Tracheal epithelial cell (primary cell): Measurements from ENCODE around the gene ADCY2. TPM values are rescaled to one million over a fixed set of nuclear protein-coding genes. Genes with fewer than 3 reads are reported as not detected.

Experiments used
- total RNA-seq: library from RNA; depleted of rRNA; stranded (reverse); fragments of >200 nt; gene quantifications from 2 replicates; pipeline ENCODE4 v1.2.1, GENCODE V29; 2014

The ADCY2 gene
- total RNA-seq, result under 0.01 and 1.1 TPM in 2 replicates

GRCh38 chr5:7395947-7396712 is at the start of gene ADCY2:
ADCY2 (plus strand) TSS chr5:7396138; CDS start chr5:7396297, 159 bp downstream.

DNA sequence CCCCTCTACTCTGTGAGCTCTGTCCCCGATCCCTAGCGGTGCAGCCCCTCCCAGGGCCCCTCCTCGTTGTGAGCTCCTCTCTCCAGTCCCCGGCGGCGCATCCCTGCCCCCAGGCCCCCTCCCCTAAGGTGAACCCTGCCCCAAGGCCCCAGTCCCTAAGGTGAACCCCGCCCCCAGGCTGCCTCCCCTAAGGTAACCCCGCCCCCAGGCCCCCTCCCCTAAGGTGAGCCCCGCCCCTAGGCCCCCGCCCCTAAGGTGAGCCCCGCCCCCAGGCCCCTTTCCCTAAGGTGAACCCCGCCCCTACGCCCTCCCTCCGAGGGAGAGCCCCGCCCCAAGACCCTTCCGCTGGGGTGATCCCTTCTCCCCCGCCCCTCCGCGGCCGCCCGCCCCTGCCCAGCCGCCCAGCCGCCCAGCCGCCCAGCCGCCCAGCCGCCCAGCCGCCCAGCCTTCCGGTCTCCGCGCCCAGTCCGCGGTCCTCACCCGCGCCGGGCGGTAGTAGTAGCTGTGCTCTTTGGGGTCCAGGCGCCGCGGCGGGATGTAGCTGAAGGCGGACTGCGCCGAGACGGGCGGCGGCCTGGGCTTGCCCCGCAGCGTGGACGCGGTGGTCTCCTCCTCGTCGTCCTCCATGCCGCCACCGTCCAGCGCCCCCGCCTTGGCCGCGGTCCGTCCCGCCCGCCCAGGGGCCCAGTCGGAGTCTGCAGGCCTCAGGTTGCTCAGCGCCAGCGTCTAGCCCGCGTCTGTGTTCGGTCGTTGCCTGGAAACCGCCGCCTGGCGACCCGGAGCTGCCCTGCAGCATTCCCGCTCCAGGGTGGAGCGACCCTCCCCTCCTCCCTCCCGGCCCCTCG is 454.7 kb downstream of the ADCY2 start, which contains the start of gene CFAP90:
TSS of gene CFAP90 (minus strand) at position 739 of the 845 bp plus-strand sequence. CDS start at position 627, 112 bp downstream.

DNA sequence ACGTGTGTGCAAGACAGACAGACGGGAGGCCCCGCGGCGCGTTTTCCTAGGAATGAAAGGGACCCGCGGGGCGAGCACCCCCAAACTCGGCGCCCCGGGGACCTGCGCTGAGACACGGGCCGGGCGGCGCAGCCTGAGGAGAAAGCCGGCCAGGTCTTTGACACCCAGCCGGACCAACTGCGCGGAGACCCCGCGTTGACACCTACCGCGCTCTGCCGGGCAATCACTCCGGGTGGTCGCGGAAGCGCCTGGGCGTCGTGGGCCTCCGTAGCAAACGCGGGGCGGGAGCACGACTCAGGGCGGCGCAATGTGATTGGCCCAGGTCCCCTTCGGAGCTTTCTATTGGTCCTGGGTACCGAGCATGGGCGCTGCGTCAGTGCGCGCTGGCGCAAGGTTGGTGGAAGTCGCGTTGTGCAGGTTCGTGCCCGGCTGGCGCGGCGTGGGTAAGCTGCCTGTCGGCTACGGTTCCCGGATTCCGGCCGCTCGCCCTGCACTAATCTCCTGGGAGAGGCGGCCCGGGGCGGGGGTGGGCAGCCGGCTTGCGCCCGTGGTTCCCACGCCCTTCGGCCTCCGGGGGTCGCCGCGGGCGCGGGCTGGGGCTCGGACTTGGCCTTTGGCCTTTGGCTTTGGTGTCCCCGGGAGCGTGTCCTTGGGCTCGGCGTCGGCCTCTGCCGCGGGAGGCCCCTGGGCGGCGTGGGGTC is 473.0 kb downstream of the ADCY2 start, which contains the start of the genes FASTKD3 and MTRR:
TSS of gene FASTKD3 (minus strand) at position 259 of the 701 bp plus-strand sequence. CDS start 948 bp downstream, outside the sequence.
TSS of gene MTRR (plus strand) at position 376 of the 701 bp plus-strand sequence. CDS start 1,647 bp downstream, outside the sequence.

